GM12878 (cell line): ENCODE data around the gene NUDCD2. TPM values are rescaled to one million over a fixed set of nuclear protein-coding genes. Genes with fewer than 3 reads are reported as not detected.
A peak's percentile ranks its signal among the peaks of the same experiment; 100 is the strongest.

Experiments used
- ATAC-seq: fragments of 200-7000 bp; cut with Tn5 transposase; 3 replicates; pipeline ENCODE4 v1.9.1; 2020; ENCODE audit warnings: mild to moderate bottlenecking, moderate library complexity
- BruUV-seq: library from RNA; stranded (reverse); fragments of 400-500 nt; replicated peaks from 2 replicates; lab custom pipeline; 2021; lab: Mats Ljungman, UMichigan
- CTCF ChIA-PET: fragments of 300-600 bp; sonication (Branson Sonifier 250); formaldehyde crosslinking; extraction: SDS; loops from one replicate; lab custom pipeline; 2021; ENCODE audit warnings: inconsistent platforms; lab: Yijun Ruan, JAX
- POLR2A ChIA-PET: fragments of 350-600 bp; formaldehyde crosslinking; extraction: SDS; loops from one replicate; lab custom pipeline; 2021; ENCODE audit warnings: inconsistent platforms; lab: Charles Lee
- RAD21 ChIA-PET: fragments of 300-600 bp; sonication (Branson Sonifier 250); formaldehyde crosslinking; loops from one replicate; lab custom pipeline; 2023; ENCODE audit warnings: antibody characterized with exemption; ENCODE audit not compliant: unreplicated experiment; lab: Charles Lee
- SMC1A ChIA-PET: fragments of 300-600 bp; sonication (Branson Sonifier 250); formaldehyde crosslinking; loops from one replicate; lab custom pipeline; 2023; ENCODE audit not compliant: unreplicated experiment, uncharacterized antibody; lab: Charles Lee
- DNase-seq: peaks from one replicate; pipeline ENCODE4 v3.0.0-alpha.2; 2011; ENCODE audit warnings: low read depth, low spot score
- FAIRE-seq: peaks from 3 replicates; lab custom pipeline; 2011; peaks lifted over from hg19 to GRCh38; lab: Jason Lieb, UNC
- H2AFZ ChIP-seq: 2 replicates; pipeline ENCODE4 v1.6.0; 2011; ENCODE audit warnings: low read depth, low read length, control low read depth; ENCODE audit not compliant: control insufficient read depth
- H3K27ac ChIP-seq: 2 replicates; pipeline ENCODE4 v1.5.1; 2011; ENCODE audit warnings: control low read depth; ENCODE audit not compliant: control insufficient read depth, insufficient read depth
- H3K27me3 ChIP-seq, 2 experiments: replicated peaks in 1 of 2; 2 replicates each; pipeline versions ENCODE4 v1.6.0 to v1.6.1; 2011; ENCODE audit warnings: low read length in 1 of 2; ENCODE audit not compliant: control insufficient read depth in 2 of 2, insufficient read depth in 2 of 2
- H3K36me3 ChIP-seq, 2 experiments: 2 replicates each; pipeline ENCODE4 v1.5.1; 2011; ENCODE audit warnings: low read length in 1 of 2; ENCODE audit not compliant: control insufficient read depth in 2 of 2, insufficient read depth in 2 of 2
- H3K4me1 ChIP-seq: 2 replicates; pipeline ENCODE4 v1.6.1; 2011; ENCODE audit warnings: mild to moderate bottlenecking, low read length, moderate library complexity, mixed read lengths; ENCODE audit not compliant: control insufficient read depth, insufficient read depth
- H3K4me2 ChIP-seq: 2 replicates; pipeline ENCODE4 v1.6.0; 2011; ENCODE audit warnings: control low read depth; ENCODE audit not compliant: control insufficient read depth, insufficient read depth
- H3K4me3 ChIP-seq: fragments of 200-600 bp; sonication (generic); 2 replicates; pipeline ENCODE4 v1.5.1; 2016
- H3K79me2 ChIP-seq: 2 replicates; pipeline ENCODE4 v1.6.0; 2011; ENCODE audit warnings: low read length; ENCODE audit not compliant: control insufficient read depth, insufficient read depth
- H3K9ac ChIP-seq: 2 replicates; pipeline ENCODE4 v1.8.0; 2011; ENCODE audit warnings: low read length, control low read depth, mixed read lengths; ENCODE audit not compliant: control insufficient read depth, insufficient read depth
- H3K9me3 ChIP-seq: replicated peaks from 3 replicates; pipeline ENCODE4 v1.5.1; 2011; ENCODE audit warnings: mild to moderate bottlenecking, low read length; ENCODE audit not compliant: control insufficient read depth, insufficient read depth
- H4K20me1 ChIP-seq: 2 replicates; pipeline ENCODE4 v1.6.0; 2011; ENCODE audit not compliant: control insufficient read depth, insufficient read depth
- ESRRA ChIP-seq: IDR thresholded peaks from 2 replicates; pipeline ENCODE4 v1.6.1; 2012; ENCODE audit warnings: mild to moderate bottlenecking, low read length, improper control_type of control experiment
- HDAC2 ChIP-seq: fragments of 200-600 bp; sonication (generic); IDR thresholded peaks from 2 replicates; pipeline ENCODE4 v1.6.1; 2017
- NKRF ChIP-seq: fragments of 450-650 bp; conservative IDR thresholded peaks from 2 replicates; pipeline ENCODE4 v1.6.1; 2017; ENCODE audit warnings: mild to moderate bottlenecking, moderate library complexity
- SMARCA5 ChIP-seq: fragments of 450-650 bp; IDR thresholded peaks from 2 replicates; pipeline ENCODE4 v1.6.1; 2017; ENCODE audit warnings: mild to moderate bottlenecking
- STAT3 ChIP-seq: IDR thresholded peaks from 2 replicates; pipeline ENCODE4 v1.6.1; 2011; ENCODE audit warnings: low read depth, low read length, improper control_type of control experiment
- SUPT20H ChIP-seq: IDR thresholded peaks from 2 replicates; pipeline ENCODE4 v1.6.1; 2011; ENCODE audit warnings: low read depth, mild to moderate bottlenecking, low read length, moderate library complexity, borderline replicate concordance; ENCODE audit not compliant: control insufficient read depth
- SUZ12 ChIP-seq: fragments of 200-600 bp; sonication (generic); IDR thresholded peaks from one replicate; pipeline ENCODE4 v1.6.1; 2018; ENCODE audit warnings: antibody characterized with exemption, mild to moderate bottlenecking; ENCODE audit not compliant: unreplicated experiment
- ZNF592 ChIP-seq: fragments of 450-650 bp; IDR thresholded peaks from 2 replicates; pipeline ENCODE4 v1.6.1; 2017; ENCODE audit warnings: mild to moderate bottlenecking, moderate library complexity
- WGBS: methylation state at CpG from one replicate; pipeline ENCODE4 v1.1.6; 2016; ENCODE audit warnings: low lambda C conversion rate; ENCODE audit not compliant: insufficient replicate concordance, insufficient coverage; ENCODE audit errors: missing lambda C conversion rate; 5-methylcytosine and 5-hydroxymethylcytosine counted together
- in situ Hi-C: fragments of 300-500 bp; cut with MboI; formaldehyde crosslinking; loops from 9 replicates; pipeline ENCODE4 v1.14.3; 2018; ENCODE audit warnings: mixed read lengths
- intact Hi-C: fragments of 100-400 bp; cut with micrococcal nuclease; formaldehyde crosslinking; loops from one replicate; pipeline ENCODE4 v1.14.2; 2022; ENCODE audit not compliant: unreplicated experiment
- polyA plus RNA-seq, 11 experiments: library from polyadenylated mRNA; depleted of rRNA in 4 of 11; unstranded in 6 of 11; stranded (reverse) in 5 of 11; fragments of >200 nt; fragmentation: Nextera tagmentation in 4 of 11; fragmentation: Illumina TruSeq in 1 of 11; extraction: Ambion mirVana in 4 of 11; extraction: Trizol in 1 of 11; gene quantifications; 1 replicate in 1 of 11; 2 replicates in 10 of 11; pipeline versions ENCODE4 v1.2.1 to v1.2.3, GENCODE V29; 2011 to 2016; ENCODE audit warnings: inconsistent platforms in 2 of 11, missing spikeins in 2 of 11, low read depth in 1 of 11
- total RNA-seq, 4 experiments: library from RNA; depleted of rRNA in 3 of 4; stranded (reverse); fragments of >200 nt in 3 of 4; fragmentation: Illumina TruSeq in 1 of 4; extraction: Trizol in 1 of 4; gene quantifications; 2 replicates each; pipeline versions ENCODE4 v1.2.1 to v1.2.3, GENCODE V29; 2013 to 2021

Gene NUDCD2
- total and polyA plus RNA-seq, 10 of the 15 experiments (the other 5 are each of a cell fraction or from before 2014, with no cell fraction given) = 9.1 to 133 (median 24.6) TPM

GRCh38 chr5:163458778-163459385 is 1.0 kb downstream of the NUDCD2 start:
- TF ChIP-seq SMARCA5 (no peak), HDAC2 (no peak), SUPT20H (no peak), ZNF592 (no peak), ESRRA (no peak), NKRF (no peak), SUZ12 (no peak), STAT3 (no peak)
- DNase-seq (no peak), FAIRE-seq (no peak), ATAC-seq (no peak)
- RAD21 ChIA-PET = interaction anchor here (0.9 to 6.2 kb wide), 5 partner anchors 9 to 50 kb away, joined by 3 to 78 read pairs (median 4); partner anchors contain the start of genes CCNG1 and MAT2B
- in situ Hi-C loops (no loop called here), intact Hi-C loops (loop anchor here (1.0 kb wide), 1 partner anchor 19 kb away; no protein-coding TSS in a partner anchor)
- POLR2A ChIA-PET = interaction anchor here (0.7 to 9.1 kb wide), 11 partner anchors 10 to 51 kb away, joined by 3 to 181 read pairs (median 5); partner anchors contain the start of genes CCNG1 and MAT2B
- Histone ChIP-seq H2AFZ (peak overlapping the region; percentile 28; the same call in 1 of the 2 replicates), H3K4me3 (peak overlapping the region; percentile 88), H4K20me1 (no peaks in the 10 kb centered on the region), H3K36me3 (peaks cover 0 to 5% of the 10 kb centered on the region in 2 experiments; a peak in 1 of 4 replicates), H3K79me2 (peaks cover 63% of the 10 kb centered on the region), H3K4me2 (peak overlapping the region; percentile 49), H3K9me3 (no peaks in the 10 kb centered on the region; the same call in 2 of the 3 replicates), H3K9ac (peak overlapping the region; percentile 96), H3K27ac (peak overlapping the region; percentile 99), H3K27me3 (no peaks in the 10 kb centered on the region), H3K4me1 (no peaks in the 10 kb centered on the region)
- 8% methylated on average over 6 of the region's 6 CpGs for WGBS
- CTCF ChIA-PET = interaction anchor here (0.8 to 6.6 kb wide), 10 partner anchors 10 to 355 kb away, joined by 3 to 74 read pairs (median 7); partner anchors contain the start of genes CCNG1 and MAT2B
- BruUV-seq = no TSS peak
- SMC1A ChIA-PET = interaction anchor here (0.7 to 9.3 kb wide), 9 partner anchors 9 to 49 kb away, joined by 3 to 142 read pairs (median 5); partner anchors contain the start of genes CCNG1 and MAT2B
